Progenitor cell of endocrine pancreas (in vitro differentiated cells): ENCODE data around the gene SYNJ1. TPM values are rescaled to one million over a fixed set of nuclear protein-coding genes. Genes with fewer than 3 reads are reported as not detected.

Experiments
- DNase-seq: peaks from one replicate; pipeline ENCODE4 v3.0.0; 2021; ENCODE audit warnings: low spot score; ENCODE audit not compliant: unreplicated experiment
- H3K27ac Mint-ChIP-seq: 2 replicates; pipeline ENCODE4 v1.8.0; 2021; ENCODE audit warnings: mild to moderate bottlenecking, moderate library complexity, mixed read lengths
- H3K27me3 Mint-ChIP-seq: 2 replicates; pipeline ENCODE4 v1.8.0; 2021; ENCODE audit warnings: mixed read lengths
- H3K36me3 Mint-ChIP-seq: 2 replicates; pipeline ENCODE4 v1.8.0; 2022; ENCODE audit warnings: mixed read lengths; ENCODE audit not compliant: insufficient read depth
- H3K4me1 Mint-ChIP-seq: 2 replicates; pipeline ENCODE4 v1.8.0; 2021; ENCODE audit warnings: low read depth, mixed read lengths
- H3K4me3 Mint-ChIP-seq: 2 replicates; pipeline ENCODE4 v1.8.0; 2021; ENCODE audit warnings: low read depth, mild to moderate bottlenecking, moderate library complexity, mixed read lengths
- H3K9me3 Mint-ChIP-seq: 2 replicates; pipeline ENCODE4 v1.8.0; 2021; ENCODE audit warnings: low read depth, mixed read lengths
- CTCF ChIP-seq: fragments of 200-600 bp; sonication (generic); IDR thresholded peaks from one replicate; pipeline ENCODE4 v1.5.0; 2021; ENCODE audit warnings: antibody characterized with exemption, mild to moderate bottlenecking; ENCODE audit not compliant: unreplicated experiment
- total RNA-seq: library from RNA; stranded (reverse); gene quantifications from 2 replicates; pipeline ENCODE4 v1.2.1, GENCODE V29; 2021

SYNJ1 gene
- total RNA-seq, 1 donor from 2014 or later, result 10.1 TPM

GRCh38 chr21:32585042-32585710 is 142.6 kb downstream of the SYNJ1 start, which contains the start of gene TCP10L:
Gene TCP10L (minus strand): TSS chr21:32585523. CDS start chr21:32584304, 1,219 bp downstream.
- no peak for DNase-seq
- Mint-ChIP-seq H3K4me1 (no peaks in the 10 kb centered on the region), H3K27me3 (peaks cover 5% of the 10 kb centered on the region), H3K27ac (no peak within 1 kb of the TSS), H3K9me3 (no peaks in the 10 kb centered on the region), H3K4me3 (no peak within 1 kb of the TSS), H3K36me3 (peaks cover 2% of the 10 kb centered on the region)
- no peak for TF ChIP-seq CTCF

DNA sequence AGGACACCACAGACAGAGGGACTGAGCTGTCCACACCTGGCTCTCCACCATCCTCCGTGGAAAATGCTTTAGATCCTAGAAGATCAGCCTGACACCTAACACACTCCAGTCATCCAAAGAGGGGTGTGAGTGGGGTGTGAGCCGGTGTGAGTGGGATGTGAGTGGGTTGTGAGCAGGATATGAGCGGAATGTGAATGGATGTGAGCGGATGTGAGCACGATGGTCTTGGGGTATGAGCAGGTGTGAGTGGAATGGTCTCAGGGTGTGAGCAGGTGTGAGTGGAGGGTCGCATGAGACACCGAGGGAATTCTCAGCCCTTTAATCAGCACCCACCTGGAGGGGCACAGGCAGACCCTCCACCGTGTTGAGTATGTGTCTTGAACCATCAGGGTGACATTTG is 143.3 kb downstream of the SYNJ1 start:
- no peaks in the 10 kb centered on the region for H3K4me1 Mint-ChIP-seq
- no peak for TF ChIP-seq CTCF
- peaks cover 5% of the 10 kb centered on the region for H3K27me3 Mint-ChIP-seq
- H3K36me3 Mint-ChIP-seq, result peaks cover 2% of the 10 kb centered on the region
- no peak overlapping the region for H3K27ac Mint-ChIP-seq
- no peak for DNase-seq
- H3K9me3 Mint-ChIP-seq, result no peaks in the 10 kb centered on the region
- no peak overlapping the region for H3K4me3 Mint-ChIP-seq

DNA sequence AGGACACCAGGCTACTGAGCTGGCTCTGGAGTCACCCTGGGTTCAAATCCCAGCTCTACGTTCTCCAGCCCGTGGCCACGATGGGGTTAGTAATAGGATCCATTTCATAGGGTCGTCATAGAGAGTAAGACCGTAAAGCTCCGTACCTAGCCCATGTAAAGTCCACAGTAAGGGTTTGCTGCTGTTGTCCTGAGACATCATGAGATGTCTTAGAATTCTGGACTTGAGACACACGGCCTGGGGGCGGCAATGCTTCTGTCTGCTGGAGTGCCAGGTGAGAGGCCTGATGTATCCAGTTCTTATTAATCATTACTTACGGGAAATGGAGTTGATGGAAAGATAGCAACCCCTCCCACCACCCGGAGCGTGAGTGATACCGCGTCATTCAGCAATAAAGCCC is 146.1 kb downstream of the SYNJ1 start:
- no peak for TF ChIP-seq CTCF
- Mint-ChIP-seq H3K27ac (no peak overlapping the region), H3K36me3 (peaks cover 6% of the 10 kb centered on the region), H3K4me1 (peaks cover 4% of the 10 kb centered on the region), H3K27me3 (peaks cover 5% of the 10 kb centered on the region), H3K9me3 (no peaks in the 10 kb centered on the region), H3K4me3 (no peak overlapping the region)
- no peak for DNase-seq

DNA sequence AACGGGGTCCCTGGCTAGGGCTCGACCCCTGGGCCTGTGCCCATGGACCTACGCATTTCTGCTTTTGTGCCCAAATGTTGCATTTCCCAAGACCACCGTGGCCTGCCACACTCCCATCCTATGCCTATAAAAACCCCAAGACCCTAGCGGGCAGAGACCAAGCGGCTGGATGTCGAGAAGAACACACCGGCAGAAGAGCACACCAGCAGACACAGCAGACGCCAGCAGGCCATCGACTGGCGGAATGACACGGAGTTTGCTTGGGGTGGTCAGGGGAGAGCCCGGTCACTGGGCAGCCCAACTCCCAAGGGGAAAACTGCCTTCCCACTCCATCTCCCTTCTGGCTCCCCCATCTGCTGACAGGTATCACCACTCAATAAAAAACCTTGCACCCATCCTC is 146.9 kb downstream of the SYNJ1 start:
- Mint-ChIP-seq H3K27ac (no peak overlapping the region), H3K4me1 (peaks cover 4% of the 10 kb centered on the region), H3K4me3 (no peak overlapping the region), H3K9me3 (no peaks in the 10 kb centered on the region), H3K27me3 (peaks cover 5% of the 10 kb centered on the region), H3K36me3 (peaks cover 6% of the 10 kb centered on the region)
- no peak for TF ChIP-seq CTCF
- no peak for DNase-seq

Other genes starting within 250 kb of the SYNJ1 start
- gene TCP10L, start 142.5 kb downstream of the SYNJ1 start, total RNA-seq, result 1.8 and 3.2 TPM in 2 replicates
- gene CFAP298, start 115.6 kb downstream of the SYNJ1 start, total RNA-seq, result 52.4 and 57.8 TPM in 2 replicates
- 97.7 and 98.1 TPM in 2 replicates for gene PAXBP1, start 43.7 kb upstream of the SYNJ1 start, total RNA-seq